ENCODE measurements around the gene HNRNPH1.

DNA sequence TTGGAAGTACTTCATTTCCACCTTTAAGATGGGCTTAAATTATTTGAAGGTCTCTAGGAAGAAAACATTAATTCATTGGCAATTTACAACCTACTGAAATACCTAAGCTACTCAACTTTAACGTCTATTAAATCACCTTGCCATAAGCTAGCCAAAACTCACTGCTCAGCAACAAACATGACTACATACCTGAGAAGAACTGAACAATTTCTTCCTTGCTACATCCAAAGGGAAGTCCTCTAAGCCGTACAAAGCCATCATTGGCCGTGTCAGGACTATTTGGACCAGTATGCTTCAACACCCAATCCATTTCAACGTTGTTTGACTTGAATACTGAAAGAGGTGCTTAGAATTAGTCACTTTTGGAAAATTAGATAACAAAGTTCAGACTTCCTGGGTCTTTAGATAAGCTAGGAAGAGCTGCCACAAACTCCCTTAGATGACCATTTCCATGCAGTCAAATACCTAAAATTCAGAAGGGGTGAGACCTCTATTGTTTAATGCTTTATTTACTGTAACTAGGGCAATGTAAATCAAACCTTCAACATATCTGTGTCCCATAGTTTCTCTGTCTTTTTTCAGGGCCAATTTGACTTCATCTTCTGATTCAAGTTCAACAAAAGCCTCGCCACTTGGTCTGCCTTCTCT is 2.6 kb downstream of the HNRNPH1 start:
- TF ChIP-seq EZH2 (IDR thresholded peaks at IDR 0.05; ENCODE audit: low read depth): no peak
- TF ChIP-seq CTCF (conservative IDR thresholded peaks at IDR 0.05): no peak
